Activated T-cell treated with anti-CD3 and anti-CD28 coated beads, Interleukin-2, amount 50 U/mL, for 4 hours (primary cell): ENCODE results near the gene PIEZO2. TPM values are rescaled to one million over a fixed set of nuclear protein-coding genes. Genes with fewer than 3 reads are reported as not detected.
"Not testable (repeated sequence)": the region's sequence is repeated elsewhere in the genome, so short reads cannot be mapped to it uniquely, and the experiment has no call there.

Experiments
- ATAC-seq, 2 donors: fragments of 200-7000 bp; cut with Tn5 transposase; one replicate each; pipeline ENCODE4 v1.10.0; 2021
- DNase-seq: peaks from one replicate; pipeline ENCODE4 v3.0.0-alpha.2; 2020
- H3K27me3 Mint-ChIP-seq: one replicate; pipeline ENCODE4 v1.8.0; 2021; ENCODE audit warnings: low read depth, mixed read lengths
- H3K36me3 Mint-ChIP-seq: one replicate; pipeline ENCODE4 v1.8.0; 2022; ENCODE audit warnings: mixed read lengths; ENCODE audit not compliant: insufficient read depth
- H3K4me1 Mint-ChIP-seq: one replicate; pipeline ENCODE4 v1.8.0; 2021; ENCODE audit warnings: low read depth, mixed read lengths
- H3K4me3 Mint-ChIP-seq: one replicate; pipeline ENCODE4 v1.8.0; 2021; ENCODE audit warnings: mild to moderate bottlenecking, moderate library complexity, mixed read lengths
- H3K9me3 Mint-ChIP-seq: one replicate; pipeline ENCODE4 v1.8.0; 2021; ENCODE audit warnings: mixed read lengths
- total RNA-seq, 3 donors: library from RNA; stranded (reverse); gene quantifications; one replicate each; pipeline ENCODE4 v1.2.1, GENCODE V29; 2021

Gene PIEZO2
- total RNA-seq, 3 donors from 2014 or later: 0.05 to 0.35 (median 0.18) TPM

- ATAC-seq (no peak), DNase-seq (no peak)
- Mint-ChIP-seq H3K4me1 (no peaks in the 10 kb centered on the region), H3K4me3 (no peak overlapping the region), H3K27me3 (no peaks in the 10 kb centered on the region), H3K36me3 (no peaks in the 10 kb centered on the region), H3K9me3 (no peaks in the 10 kb centered on the region)
Observed at GRCh38 chr18:10671441-10671840, 477.9 kb downstream of the PIEZO2 start.

GRCh38 chr18:10670856-10671255 lies 478.5 kb downstream of the PIEZO2 start:
- H3K36me3 Mint-ChIP-seq: no peaks in the 10 kb centered on the region
- DNase-seq: no peak
- H3K4me3 Mint-ChIP-seq: no peak overlapping the region
- H3K27me3 Mint-ChIP-seq: no peaks in the 10 kb centered on the region
- no peaks in the 10 kb centered on the region for H3K9me3 Mint-ChIP-seq
- no peaks in the 10 kb centered on the region for H3K4me1 Mint-ChIP-seq
- no peak for ATAC-seq

- no peak for DNase-seq
- ATAC-seq: no peak
- Mint-ChIP-seq H3K4me1 (no peaks in the 10 kb centered on the region), H3K36me3 (no peaks in the 10 kb centered on the region), H3K4me3 (no peak overlapping the region), H3K9me3 (no peaks in the 10 kb centered on the region), H3K27me3 (no peaks in the 10 kb centered on the region)
Observed at GRCh38 chr18:10669441-10670100, 479.8 kb downstream of the PIEZO2 start.

- Mint-ChIP-seq H3K27me3 (peaks cover 10% of the 10 kb centered on the region), H3K4me3 (no peak overlapping the region), H3K9me3 (no peaks in the 10 kb centered on the region), H3K36me3 (no peaks in the 10 kb centered on the region), H3K4me1 (no peaks in the 10 kb centered on the region)
- ATAC-seq (no peak), DNase-seq (no peak)
Observed at GRCh38 chr18:10663750-10664149, 485.6 kb downstream of the PIEZO2 start.

- no peak for ATAC-seq
- Mint-ChIP-seq H3K4me3 (no peak overlapping the region), H3K27me3 (peaks cover 10% of the 10 kb centered on the region), H3K36me3 (no peaks in the 10 kb centered on the region), H3K4me1 (no peaks in the 10 kb centered on the region), H3K9me3 (no peaks in the 10 kb centered on the region)
- DNase-seq: no peak
Observed at GRCh38 chr18:10661317-10661716, 488.1 kb downstream of the PIEZO2 start.

- Mint-ChIP-seq H3K36me3 (no peaks in the 10 kb centered on the region), H3K4me1 (no peaks in the 10 kb centered on the region), H3K9me3 (no peaks in the 10 kb centered on the region), H3K27me3 (peaks cover 10% of the 10 kb centered on the region), H3K4me3 (no peak overlapping the region)
- no peak for ATAC-seq
- DNase-seq: no peak
Observed at GRCh38 chr18:10660179-10660884, 489.0 kb downstream of the PIEZO2 start.

GRCh38 chr18:10659594-10659993 lies 489.8 kb downstream of the PIEZO2 start:
- Mint-ChIP-seq H3K9me3 (no peaks in the 10 kb centered on the region), H3K36me3 (no peaks in the 10 kb centered on the region), H3K4me1 (no peaks in the 10 kb centered on the region), H3K4me3 (no peak overlapping the region), H3K27me3 (peaks cover 10% of the 10 kb centered on the region)
- ATAC-seq (no peak), DNase-seq (no peak)

- Mint-ChIP-seq H3K27me3 (peaks cover 10% of the 10 kb centered on the region), H3K4me1 (no peaks in the 10 kb centered on the region), H3K36me3 (no peaks in the 10 kb centered on the region), H3K9me3 (no peaks in the 10 kb centered on the region), H3K4me3 (no peak overlapping the region)
- ATAC-seq (no peak), DNase-seq (no peak)
Observed at GRCh38 chr18:10659000-10659399, 490.4 kb downstream of the PIEZO2 start.

- H3K9me3 Mint-ChIP-seq, H3K4me1 Mint-ChIP-seq, H3K27me3 Mint-ChIP-seq, ATAC-seq, H3K36me3 Mint-ChIP-seq, H3K4me3 Mint-ChIP-seq, DNase-seq: not testable (repeated sequence)
Observed at GRCh38 chr18:10644003-10644402, 505.4 kb downstream of the PIEZO2 start.

- not testable (repeated sequence) for ATAC-seq, H3K4me3 Mint-ChIP-seq, H3K36me3 Mint-ChIP-seq, H3K4me1 Mint-ChIP-seq, H3K27me3 Mint-ChIP-seq, H3K9me3 Mint-ChIP-seq, DNase-seq
Observed at GRCh38 chr18:10642915-10643524, 506.3 kb downstream of the PIEZO2 start.

GRCh38 chr18:10638539-10638885 lies 510.9 kb downstream of the PIEZO2 start:
- H3K27me3 Mint-ChIP-seq, DNase-seq, H3K4me3 Mint-ChIP-seq, ATAC-seq, H3K9me3 Mint-ChIP-seq, H3K4me1 Mint-ChIP-seq, H3K36me3 Mint-ChIP-seq: not testable (repeated sequence)

GRCh38 chr18:10637858-10638538 lies 511.4 kb downstream of the PIEZO2 start:
- H3K9me3 Mint-ChIP-seq, H3K4me1 Mint-ChIP-seq, H3K27me3 Mint-ChIP-seq, H3K4me3 Mint-ChIP-seq, H3K36me3 Mint-ChIP-seq, ATAC-seq, DNase-seq: not testable (repeated sequence)

GRCh38 chr18:10629076-10629475 lies 520.3 kb downstream of the PIEZO2 start:
- ATAC-seq: peak in 1 of 2 donors; percentile 46
- not testable (repeated sequence) for H3K4me3 Mint-ChIP-seq, DNase-seq, H3K36me3 Mint-ChIP-seq, H3K9me3 Mint-ChIP-seq, H3K27me3 Mint-ChIP-seq, H3K4me1 Mint-ChIP-seq

GRCh38 chr18:10626606-10627213 lies 522.7 kb downstream of the PIEZO2 start:
- H3K36me3 Mint-ChIP-seq: not testable (repeated sequence)

More at GRCh38 chr18:10626606-10627213, 522.7 kb downstream of the PIEZO2 start:
- H3K4me1 Mint-ChIP-seq, H3K4me3 Mint-ChIP-seq, ATAC-seq, H3K9me3 Mint-ChIP-seq, DNase-seq, H3K27me3 Mint-ChIP-seq: not testable (repeated sequence)
